Measurements from ENCODE around the gene ATXN1.
"Not testable (repeated sequence)": the region's sequence is repeated elsewhere in the genome, so short reads cannot be mapped to it uniquely, and the experiment has no call there.

The ATXN1 gene

GRCh38 chr6:16718356-16718755, 42.9 kb downstream of the ATXN1 start:
- no peak for DNase-seq

GRCh38 chr6:16717275-16717942, 43.9 kb downstream of the ATXN1 start:
- DNase-seq, result no peak

DNA sequence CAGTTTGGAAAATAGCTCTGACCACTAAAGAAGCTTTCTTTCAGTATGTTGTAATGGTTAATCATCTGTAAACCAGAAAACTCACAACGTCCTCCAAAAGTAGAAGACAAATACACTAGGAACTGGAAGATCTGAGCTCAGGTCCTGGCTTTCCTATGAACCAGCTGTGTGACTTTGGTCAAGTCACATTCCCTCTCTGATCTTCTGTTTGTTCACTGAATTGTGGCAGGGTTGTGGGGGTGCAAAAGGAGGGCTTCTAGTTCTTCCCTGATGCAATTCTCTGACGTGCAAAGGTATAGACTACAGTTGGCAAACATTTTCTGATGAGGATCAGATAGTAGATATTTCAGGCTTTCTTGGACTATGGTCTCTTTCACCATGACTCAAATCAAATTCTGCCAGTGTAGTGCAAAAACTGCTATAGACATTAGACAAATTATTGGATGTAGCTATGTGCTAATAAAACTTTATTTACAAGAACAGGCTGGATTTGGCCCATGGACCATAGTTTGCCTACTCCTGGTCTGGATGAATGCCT, 44.9 kb downstream of the ATXN1 start:
- DNase-seq, result no peak

DNA sequence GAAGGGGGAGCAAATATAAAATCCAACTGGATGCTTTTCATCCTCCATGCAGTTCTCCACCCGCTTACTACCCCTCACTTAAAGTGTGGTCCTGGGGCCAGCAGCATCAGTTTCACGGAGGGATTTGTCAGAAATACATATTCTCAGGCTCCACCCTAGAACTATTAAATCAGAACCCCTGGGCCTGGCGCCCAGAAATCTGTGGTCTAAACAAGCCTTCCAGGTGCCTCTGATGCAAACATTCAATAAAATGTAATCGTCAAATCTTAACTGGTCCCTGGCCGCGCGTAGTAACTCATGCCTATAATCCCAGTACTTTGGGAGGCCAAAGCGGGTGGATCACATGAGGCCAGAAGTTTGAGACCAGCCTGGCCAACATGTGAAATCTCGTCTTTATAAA, 47.7 kb downstream of the ATXN1 start:
- DNase-seq, result no peak

DNA sequence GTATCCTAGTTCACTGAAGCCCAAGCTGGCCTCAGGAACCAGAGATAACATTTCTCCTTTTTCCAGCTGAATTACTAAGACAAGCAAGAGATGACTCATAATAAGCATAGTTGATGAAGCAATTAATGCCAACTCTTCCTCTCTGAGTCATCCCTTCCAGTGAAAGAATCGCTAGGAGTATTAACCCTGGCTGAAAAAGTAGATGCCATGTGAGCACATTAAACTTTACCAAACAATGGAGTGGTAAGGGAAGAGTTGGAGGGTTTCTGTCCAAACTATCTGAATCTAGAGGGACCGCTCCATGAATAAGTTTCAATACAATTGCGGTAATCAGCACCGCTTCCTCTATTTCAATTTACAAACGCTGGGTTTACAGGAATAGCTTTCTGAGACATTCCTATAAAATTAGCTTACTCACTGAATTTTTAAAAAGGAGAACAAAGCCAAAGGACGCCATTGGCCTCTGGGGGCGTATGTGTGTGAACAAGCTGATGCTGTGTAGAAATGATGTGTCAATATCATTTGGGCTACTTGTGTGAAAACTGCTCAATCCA, 48.3 kb downstream of the ATXN1 start:
- DNase-seq, result no peak

- DNase-seq, result no peak
Measured at GRCh38 chr6:16712255-16712930, 48.9 kb downstream of the ATXN1 start.

GRCh38 chr6:16711546-16712254, 49.6 kb downstream of the ATXN1 start:
- DNase-seq, result no peak

- no peak for DNase-seq
Measured at GRCh38 chr6:16706911-16707783, 54.1 kb downstream of the ATXN1 start.

- DNase-seq, result not testable (repeated sequence)
Measured at GRCh38 chr6:16706491-16706890, 54.8 kb downstream of the ATXN1 start.

- DNase-seq, result no peak
Measured at GRCh38 chr6:16706029-16706428, 55.2 kb downstream of the ATXN1 start.

DNA sequence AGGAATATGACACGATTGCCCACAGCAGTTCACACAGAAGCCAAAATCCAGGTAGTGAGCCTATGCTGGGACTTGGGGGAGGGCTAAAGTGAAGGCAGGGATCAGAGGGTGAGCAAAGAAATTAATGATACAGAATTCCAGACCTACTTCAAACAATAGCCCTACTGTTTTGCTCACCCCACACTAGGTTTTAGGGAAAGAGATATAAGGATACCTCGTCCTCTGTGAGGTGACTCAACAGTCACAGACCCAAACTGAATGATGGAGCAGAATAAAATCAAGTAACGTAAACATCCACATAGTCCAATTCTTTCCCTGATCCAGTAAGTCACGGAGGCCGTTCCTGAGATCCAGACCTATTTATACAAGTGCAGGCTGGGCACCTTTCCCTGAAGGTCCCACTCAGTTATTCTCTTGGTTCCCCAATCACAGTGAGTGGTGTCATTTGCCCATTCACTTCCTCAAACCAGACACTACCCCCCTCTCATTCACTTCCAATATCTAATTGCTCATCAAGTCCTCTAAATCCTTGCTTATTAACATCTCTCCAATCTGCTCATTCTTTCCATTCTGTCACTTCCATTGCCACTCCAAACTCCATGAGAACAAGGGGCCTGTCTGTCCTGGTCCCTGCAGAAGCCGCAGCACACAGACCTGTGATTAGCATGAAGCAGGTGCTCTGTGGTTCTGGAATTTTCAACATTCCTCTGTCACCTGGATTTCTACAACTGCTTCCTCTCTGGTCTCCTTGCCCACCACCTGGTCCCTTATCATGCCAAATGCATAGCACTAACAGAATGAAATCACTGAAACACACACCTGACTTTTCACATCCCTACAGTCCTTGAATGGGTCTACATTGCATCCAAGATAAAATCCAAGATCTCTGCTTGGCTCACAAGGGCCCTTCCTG, 55.9 kb downstream of the ATXN1 start:
- DNase-seq, result no peak

DNA sequence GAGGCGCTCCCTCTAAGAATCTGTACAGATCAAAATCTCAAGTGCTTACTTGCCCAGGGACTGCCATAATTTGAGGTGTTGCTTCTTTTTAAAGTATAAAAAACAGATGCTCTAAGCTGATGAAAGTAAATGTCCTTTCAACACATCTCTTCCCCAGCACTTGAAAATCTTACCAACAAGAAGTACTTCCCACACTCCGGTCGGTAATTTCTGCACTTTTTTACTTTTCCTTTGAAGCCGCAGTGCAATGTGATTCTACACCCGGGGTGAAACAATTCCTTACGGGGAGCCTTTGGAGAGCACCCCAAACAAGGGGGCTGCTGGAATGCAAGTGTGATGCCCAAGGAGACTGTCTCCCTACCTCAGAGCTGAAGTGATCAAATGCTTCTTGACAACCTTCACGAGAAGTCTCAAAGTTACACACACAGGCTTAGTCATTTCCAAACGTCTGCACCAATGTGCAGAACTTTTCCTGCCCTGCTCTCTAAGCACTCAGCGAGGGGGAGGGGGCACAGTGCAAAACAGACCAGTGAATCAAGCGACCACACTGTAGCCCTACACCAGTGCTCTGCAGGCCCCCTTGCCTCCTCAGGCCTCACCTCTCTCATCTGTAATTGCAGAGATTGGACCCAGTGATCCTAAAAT, 56.7 kb downstream of the ATXN1 start:
- DNase-seq, result no peak

- not testable (repeated sequence) for DNase-seq
Measured at GRCh38 chr6:16702627-16703378, 58.5 kb downstream of the ATXN1 start.

GRCh38 chr6:16700916-16701234, 60.4 kb downstream of the ATXN1 start:
- DNase-seq, result no peak

DNA sequence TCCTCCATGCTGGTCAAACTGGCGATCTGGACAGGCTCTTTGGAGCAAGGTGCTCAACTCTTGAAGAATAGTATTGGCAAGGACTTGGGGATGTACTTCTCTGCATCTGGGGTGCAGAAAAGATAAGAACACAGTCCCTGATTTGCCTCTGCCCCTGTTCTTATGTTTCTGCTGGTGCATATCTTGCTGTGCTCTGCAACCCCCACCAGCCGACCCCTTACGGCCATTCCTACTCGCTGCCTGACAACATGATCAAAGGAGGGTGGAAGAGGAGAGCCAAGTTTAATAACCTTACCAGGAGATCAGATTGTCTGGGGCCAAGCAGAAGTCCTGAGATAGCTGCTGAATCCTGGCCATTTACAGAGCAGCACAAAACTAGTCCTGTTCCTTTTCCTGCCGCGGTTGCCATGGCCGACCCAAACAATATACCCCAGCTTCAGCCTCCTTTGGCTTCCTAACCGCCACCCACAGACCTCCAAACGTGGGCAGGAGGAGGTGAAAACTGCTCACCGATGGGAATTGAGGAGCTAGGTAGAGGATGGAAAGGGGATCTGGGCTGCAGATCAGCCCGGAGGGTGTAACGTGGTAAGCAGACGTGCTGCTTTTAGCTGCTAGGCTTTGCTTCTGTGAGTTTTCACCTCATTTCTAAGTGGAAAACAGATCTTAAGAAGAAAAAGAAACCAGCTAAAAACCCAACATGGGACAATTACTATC, 60.9 kb downstream of the ATXN1 start:
- DNase-seq, result no peak

DNA sequence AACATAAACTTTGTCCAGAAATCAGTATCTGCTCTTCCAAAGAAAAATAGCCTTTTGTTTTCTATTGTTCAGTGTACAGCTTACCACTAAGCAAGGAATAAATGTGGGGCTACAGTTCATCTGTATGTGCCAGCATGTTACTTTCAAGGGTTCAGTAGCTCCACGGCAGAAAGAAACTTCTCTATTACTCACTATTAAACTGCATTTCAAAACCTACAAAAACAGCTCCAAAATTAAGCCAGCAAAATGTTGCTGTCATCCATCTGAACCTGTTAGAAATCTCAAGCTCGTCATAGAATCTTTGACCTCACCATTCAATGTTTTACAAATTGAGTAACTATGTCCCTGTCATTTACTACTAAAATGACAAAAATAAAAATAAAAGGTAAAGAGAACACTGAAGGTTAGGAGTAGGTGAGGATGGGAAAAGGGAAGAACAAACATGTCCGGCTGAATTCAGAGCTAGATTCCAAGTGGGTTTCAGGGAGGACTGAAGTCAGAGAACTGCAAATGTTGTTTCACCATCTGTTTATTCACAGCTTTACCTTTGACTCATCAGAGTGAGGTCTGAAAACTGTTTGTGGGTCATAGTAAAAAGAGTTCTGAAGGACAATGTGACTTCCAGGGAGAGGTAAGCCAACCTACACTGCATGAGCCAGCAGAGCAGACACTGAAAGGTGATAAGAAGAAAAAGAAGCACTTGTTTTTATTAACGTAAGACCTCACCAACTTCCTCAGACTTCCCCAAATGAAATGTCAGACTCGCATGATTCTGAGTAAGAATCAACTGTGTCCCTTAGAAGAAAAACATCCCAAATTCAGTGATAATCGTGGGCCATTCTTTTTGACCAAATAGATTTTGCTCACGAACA, 62.0 kb downstream of the ATXN1 start:
- DNase-seq, result no peak

DNA sequence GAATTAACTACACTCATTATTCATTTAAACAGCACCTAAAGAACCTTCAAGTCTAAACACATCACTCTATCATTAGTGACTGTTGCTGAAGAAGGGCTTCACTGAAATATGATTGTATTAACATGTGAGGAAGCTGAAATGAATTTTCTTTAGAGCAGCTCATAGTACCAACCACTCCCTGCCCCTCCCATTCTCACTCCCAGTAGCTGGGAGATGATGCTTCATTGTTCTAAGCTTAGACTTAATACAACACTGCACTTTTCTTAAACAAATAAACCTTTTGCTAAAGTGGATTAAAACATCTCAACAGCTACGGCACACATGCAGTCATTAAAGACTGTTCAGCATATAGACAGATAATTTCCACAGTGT, 63.1 kb downstream of the ATXN1 start:
- DNase-seq, result no peak

GRCh38 chr6:16697437-16698161, 63.7 kb downstream of the ATXN1 start:
- no peak for DNase-seq
